Neural progenitor cell (in vitro differentiated cells): ENCODE results near the gene COL24A1.

Source experiments
- CTCF ChIP-seq: fragments of 200-600 bp; sonication (generic); IDR thresholded peaks from 2 replicates; pipeline ENCODE4 v1.5.1; 2017; ENCODE audit warnings: antibody characterized with exemption, mild to moderate bottlenecking
- EZH2 ChIP-seq: fragments of 200-600 bp; sonication (generic); IDR thresholded peaks from 2 replicates; pipeline ENCODE4 v1.6.1; 2017; ENCODE audit warnings: antibody characterized with exemption, mild to moderate bottlenecking, moderate library complexity
- EZH2phosphoT487 ChIP-seq: fragments of 200-600 bp; sonication (generic); IDR thresholded peaks from 2 replicates; pipeline ENCODE4 v1.6.1; 2017; ENCODE audit warnings: antibody characterized with exemption

GRCh38 chr1:86195281-86195680 lies 38.7 kb upstream of the COL24A1 start:
- TF ChIP-seq CTCF (no peak), EZH2 (no peak), EZH2phosphoT487 (no peak)
